ENCODE data around the gene CTIF.

CTIF gene

GRCh38 chr18:48794251-48794970 is 255.6 kb downstream of the CTIF start:
- no peaks in the 10 kb centered on the region for H3K36me3 ChIP-seq
- no peaks in the 10 kb centered on the region for H3K9me3 ChIP-seq
- no peak overlapping the region for H3K4me3 ChIP-seq (ENCODE audit: low read depth in 1 of 2, low read length in 1 of 2)
- no peaks in the 10 kb centered on the region for H3K27me3 ChIP-seq
- no peak for TF ChIP-seq CTCF (IDR thresholded peaks at IDR 0.05)
- no peak overlapping the region for H3K27ac ChIP-seq
- no peaks in the 10 kb centered on the region for H3K4me1 ChIP-seq (ENCODE audit: control insufficient read depth in 1 of 2, insufficient read depth in 1 of 2, low read depth in 1 of 2, low read length in 1 of 2)

- H3K36me3 ChIP-seq: no peaks in the 10 kb centered on the region
- no peak for TF ChIP-seq CTCF (IDR thresholded peaks at IDR 0.05)
- H3K27me3 ChIP-seq: no peaks in the 10 kb centered on the region
Observed at GRCh38 chr18:48795696-48796095, 256.9 kb downstream of the CTIF start.

DNA sequence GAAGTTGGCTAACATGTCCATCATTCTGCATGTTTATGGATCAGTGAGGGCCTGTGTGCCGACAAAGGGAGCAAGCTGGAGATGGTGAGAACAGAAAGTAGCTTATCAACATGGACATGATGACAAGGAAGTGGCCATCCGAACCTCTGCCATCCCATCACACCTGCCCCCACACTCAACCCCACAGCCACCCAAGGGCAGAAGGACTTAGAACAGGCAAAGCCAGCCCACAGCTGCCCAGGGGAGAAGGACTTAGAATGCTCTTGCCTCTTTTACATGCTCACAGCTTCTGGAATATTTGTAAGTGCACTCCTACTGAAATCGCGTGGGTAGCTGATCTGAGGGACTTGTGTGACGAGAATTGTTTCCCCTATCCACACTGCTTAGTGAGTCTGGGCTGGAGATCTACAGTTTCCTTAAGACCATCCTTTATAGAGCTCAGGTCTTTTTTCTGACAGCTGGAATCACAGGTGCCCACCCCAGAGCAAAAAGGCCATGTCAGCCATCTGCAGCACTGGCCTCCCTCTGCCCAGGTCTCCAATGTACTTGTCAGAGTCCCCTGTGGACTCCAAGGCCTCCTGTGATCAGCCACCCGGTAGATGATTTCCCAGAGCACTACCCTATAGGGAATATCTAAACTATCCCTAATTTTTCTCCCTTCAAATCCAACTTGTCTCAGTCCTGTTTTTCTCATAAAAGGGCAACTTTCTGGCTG is 257.8 kb downstream of the CTIF start:
- TF ChIP-seq CTCF (IDR thresholded peaks at IDR 0.05): no peak
- H3K4me1 ChIP-seq (ENCODE audit: control insufficient read depth in 1 of 2, insufficient read depth in 1 of 2, low read depth in 1 of 2, low read length in 1 of 2): no peaks in the 10 kb centered on the region
- H3K36me3 ChIP-seq: no peaks in the 10 kb centered on the region
- H3K27me3 ChIP-seq: no peaks in the 10 kb centered on the region
- H3K27ac ChIP-seq: no peak overlapping the region
- H3K4me3 ChIP-seq (ENCODE audit: low read depth in 1 of 2, low read length in 1 of 2): no peak overlapping the region
- no peaks in the 10 kb centered on the region for H3K9me3 ChIP-seq

More at GRCh38 chr18:48795696-48796095, 256.9 kb downstream of the CTIF start:
- no peak overlapping the region for H3K27ac ChIP-seq
- no peaks in the 10 kb centered on the region for H3K4me1 ChIP-seq (ENCODE audit: control insufficient read depth in 1 of 2, insufficient read depth in 1 of 2, low read depth in 1 of 2, low read length in 1 of 2)
- H3K9me3 ChIP-seq: no peaks in the 10 kb centered on the region
- H3K4me3 ChIP-seq (ENCODE audit: low read depth in 1 of 2, low read length in 1 of 2): no peak overlapping the region

DNA sequence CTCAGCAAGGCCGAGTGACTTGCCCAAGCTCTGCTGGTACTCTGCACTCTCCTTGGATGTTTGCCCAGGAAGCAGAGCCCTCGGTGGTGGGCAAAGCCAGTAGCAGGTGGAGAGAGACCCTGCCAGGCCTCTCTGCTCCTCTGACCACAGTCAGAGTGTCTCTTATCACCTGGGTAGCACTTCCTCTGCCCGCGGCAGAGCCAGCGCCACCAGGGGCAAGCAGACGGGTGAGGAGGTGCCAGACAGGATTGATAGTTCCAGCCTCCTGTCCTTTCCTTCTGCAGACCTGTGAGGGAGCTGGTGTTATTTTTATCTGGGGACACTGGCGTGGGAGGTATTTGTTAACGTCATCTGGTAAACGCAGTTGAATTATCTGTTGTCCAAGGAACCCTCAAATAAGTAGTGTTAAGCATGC is 259.0 kb downstream of the CTIF start:
- Histone ChIP-seq H3K9me3 (no peaks in the 10 kb centered on the region), H3K36me3 (no peaks in the 10 kb centered on the region), H3K27me3 (no peaks in the 10 kb centered on the region), H3K27ac (no peak overlapping the region), H3K4me3 (ENCODE audit: low read depth in 1 of 2, low read length in 1 of 2) (no peak overlapping the region), H3K4me1 (ENCODE audit: control insufficient read depth in 1 of 2, insufficient read depth in 1 of 2, low read depth in 1 of 2, low read length in 1 of 2) (no peaks in the 10 kb centered on the region)
- TF ChIP-seq CTCF (IDR thresholded peaks at IDR 0.05): no peak

GRCh38 chr18:48798334-48799245 is 259.8 kb downstream of the CTIF start:
- H3K9me3 ChIP-seq: no peaks in the 10 kb centered on the region
- H3K27me3 ChIP-seq: no peaks in the 10 kb centered on the region
- no peaks in the 10 kb centered on the region for H3K36me3 ChIP-seq
- no peaks in the 10 kb centered on the region for H3K4me1 ChIP-seq (ENCODE audit: control insufficient read depth in 1 of 2, insufficient read depth in 1 of 2, low read depth in 1 of 2, low read length in 1 of 2)
- TF ChIP-seq CTCF (IDR thresholded peaks at IDR 0.05): no peak
- no peak overlapping the region for H3K4me3 ChIP-seq (ENCODE audit: low read depth in 1 of 2, low read length in 1 of 2)
- H3K27ac ChIP-seq: no peak overlapping the region
